Stimulated activated CD8-positive, alpha-beta memory T cell treated with anti-CD3 and anti-CD28 coated beads, Interleukin-15, amount 100 ng/mL, for 1 hour (primary cell): ENCODE measurements around the gene SPNS3.

Experiments used
- DNase-seq: peaks from one replicate; pipeline ENCODE4 v3.0.0-alpha.2; 2020; ENCODE audit warnings: low read depth

SPNS3 gene

GRCh38 chr17:4433515-4434031, at the start of gene SPNS3:
TSS of gene SPNS3 (plus strand) at chr17:4433940. CDS start at chr17:4433968, 28 bp downstream.
- DNase-seq, result no peak

GRCh38 chr17:4386406-4386805, 47.3 kb upstream of the SPNS3 start:
- DNase-seq, result no peak

- no peak for DNase-seq
Measured at GRCh38 chr17:4387137-4387536, 46.6 kb upstream of the SPNS3 start.

- no peak for DNase-seq
Measured at GRCh38 chr17:4389079-4389478, 44.7 kb upstream of the SPNS3 start.

- DNase-seq, result no peak
Measured at GRCh38 chr17:4393806-4394205, 39.9 kb upstream of the SPNS3 start.

- no peak for DNase-seq
Measured at GRCh38 chr17:4394208-4395110, 39.3 kb upstream of the SPNS3 start.

- no peak for DNase-seq
Measured at GRCh38 chr17:4395111-4395478, 38.6 kb upstream of the SPNS3 start.

- DNase-seq, result no peak
Measured at GRCh38 chr17:4397840-4398239, 35.9 kb upstream of the SPNS3 start.

GRCh38 chr17:4405038-4405669, 28.6 kb upstream of the SPNS3 start:
- DNase-seq, result no peak

- DNase-seq, result no peak
Measured at GRCh38 chr17:4405699-4406098, 28.0 kb upstream of the SPNS3 start.

- no peak for DNase-seq
Measured at GRCh38 chr17:4406386-4406785, 27.4 kb upstream of the SPNS3 start.

- no peak for DNase-seq
Measured at GRCh38 chr17:4407216-4407615, 26.5 kb upstream of the SPNS3 start.

- no peak for DNase-seq
Measured at GRCh38 chr17:4407851-4408250, 25.9 kb upstream of the SPNS3 start.

- DNase-seq, result no peak
Measured at GRCh38 chr17:4409659-4410058, 24.1 kb upstream of the SPNS3 start.

- DNase-seq, result no peak
Measured at GRCh38 chr17:4411201-4411600, 22.5 kb upstream of the SPNS3 start.

GRCh38 chr17:4412933-4413831, 20.6 kb upstream of the SPNS3 start:
- peak; percentile 88 for DNase-seq

GRCh38 chr17:4417129-4417667, 16.5 kb upstream of the SPNS3 start:
- DNase-seq, result no peak

- peak; percentile 33 for DNase-seq
Measured at GRCh38 chr17:4420692-4421131, 13.0 kb upstream of the SPNS3 start.

GRCh38 chr17:4422864-4423263, 10.9 kb upstream of the SPNS3 start:
- DNase-seq, result no peak

- no peak for DNase-seq
Measured at GRCh38 chr17:4425398-4425797, 8.3 kb upstream of the SPNS3 start.

- no peak for DNase-seq
Measured at GRCh38 chr17:4426499-4427208, 7.1 kb upstream of the SPNS3 start.
